ENCODE results near the gene CDK10.
"Not testable (repeated sequence)": the region's sequence is repeated elsewhere in the genome, so short reads cannot be mapped to it uniquely, and the experiment has no call there.

CDK10 gene

GRCh38 chr16:89686520-89687091, at the start of gene CDK10:
CDK10 (plus strand) TSS chr16:89686689; CDS start chr16:89686711, 22 bp downstream.
- DNase-seq (ENCODE audit: low spot score): peak; percentile 86

- DNase-seq (ENCODE audit: low spot score): no peak
Measured at GRCh38 chr16:89637379-89637778, 49.1 kb upstream of the CDK10 start.

GRCh38 chr16:89638455-89638854, 48.0 kb upstream of the CDK10 start:
- no peak for DNase-seq (ENCODE audit: low spot score)

- DNase-seq (ENCODE audit: low spot score): no peak
Measured at GRCh38 chr16:89639385-89639784, 47.1 kb upstream of the CDK10 start.

GRCh38 chr16:89641458-89642119, 44.9 kb upstream of the CDK10 start:
- no peak for DNase-seq (ENCODE audit: low spot score)

GRCh38 chr16:89642574-89642973, 43.9 kb upstream of the CDK10 start:
- no peak for DNase-seq (ENCODE audit: low spot score)

- DNase-seq (ENCODE audit: low spot score): no peak
Measured at GRCh38 chr16:89643769-89644300, 42.7 kb upstream of the CDK10 start.

GRCh38 chr16:89645122-89645521, 41.4 kb upstream of the CDK10 start:
- no peak for DNase-seq (ENCODE audit: low spot score)

GRCh38 chr16:89646270-89646669, 40.2 kb upstream of the CDK10 start:
- DNase-seq (ENCODE audit: low spot score): no peak

- no peak for DNase-seq (ENCODE audit: low spot score)
Measured at GRCh38 chr16:89646906-89647305, 39.6 kb upstream of the CDK10 start.

- no peak for DNase-seq (ENCODE audit: low spot score)
Measured at GRCh38 chr16:89651584-89651983, 34.9 kb upstream of the CDK10 start.

- DNase-seq (ENCODE audit: low spot score): no peak
Measured at GRCh38 chr16:89653656-89654295, 32.7 kb upstream of the CDK10 start.

GRCh38 chr16:89655062-89655643, 31.3 kb upstream of the CDK10 start:
- DNase-seq (ENCODE audit: low spot score): no peak

- no peak for DNase-seq (ENCODE audit: low spot score)
Measured at GRCh38 chr16:89656435-89657121, 29.9 kb upstream of the CDK10 start.

- DNase-seq (ENCODE audit: low spot score): peak; percentile 88
Measured at GRCh38 chr16:89657442-89658220, 28.9 kb upstream of the CDK10 start, which contains the start of the genes CHMP1A and SPATA33. CHMP1A (minus strand) TSS chr16:89657708; CDS start chr16:89657588, 120 bp downstream. SPATA33 (plus strand) TSS chr16:89657836; CDS start chr16:89657912, 76 bp downstream.

- DNase-seq (ENCODE audit: low spot score): no peak
Measured at GRCh38 chr16:89658221-89658879, 28.1 kb upstream of the CDK10 start.

- DNase-seq (ENCODE audit: low spot score): no peak
Measured at GRCh38 chr16:89660146-89660545, 26.3 kb upstream of the CDK10 start.

GRCh38 chr16:89661215-89661614, 25.3 kb upstream of the CDK10 start:
- no peak for DNase-seq (ENCODE audit: low spot score)

- DNase-seq (ENCODE audit: low spot score): not testable (repeated sequence)
Measured at GRCh38 chr16:89664238-89664637, 22.3 kb upstream of the CDK10 start.

- DNase-seq (ENCODE audit: low spot score): not testable (repeated sequence)
Measured at GRCh38 chr16:89667000-89667399, 19.5 kb upstream of the CDK10 start.

GRCh38 chr16:89667633-89668032, 18.9 kb upstream of the CDK10 start:
- no peak for DNase-seq (ENCODE audit: low spot score)
